ENCODE data around the gene ERBB4.
"Not testable (repeated sequence)": the region's sequence is repeated elsewhere in the genome, so short reads cannot be mapped to it uniquely, and the experiment has no call there.

DNA sequence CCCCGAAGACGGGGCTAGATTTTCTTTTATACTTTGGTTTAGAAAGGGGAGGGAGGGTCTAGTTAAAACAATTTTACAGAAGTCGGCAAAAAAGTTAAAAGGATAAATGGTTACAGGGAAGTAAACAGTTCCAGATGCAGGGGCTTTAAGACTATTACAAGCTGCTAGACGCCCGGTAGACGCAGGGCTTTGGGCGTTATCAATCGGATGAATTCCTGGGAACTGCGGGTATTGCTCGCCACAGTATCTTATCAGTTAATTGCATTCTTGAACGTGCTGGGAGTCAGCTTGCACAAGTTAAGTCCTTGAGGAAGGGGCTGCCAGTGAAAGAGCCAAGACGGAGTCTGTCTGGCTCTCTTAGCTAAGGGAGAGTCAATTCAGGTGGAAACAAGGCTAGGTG lies 946.6 kb downstream of the ERBB4 start:
- TF ChIP-seq POLR2A (IDR thresholded peaks at IDR 0.05), result not testable (repeated sequence)
- TF ChIP-seq, protein P1, sequence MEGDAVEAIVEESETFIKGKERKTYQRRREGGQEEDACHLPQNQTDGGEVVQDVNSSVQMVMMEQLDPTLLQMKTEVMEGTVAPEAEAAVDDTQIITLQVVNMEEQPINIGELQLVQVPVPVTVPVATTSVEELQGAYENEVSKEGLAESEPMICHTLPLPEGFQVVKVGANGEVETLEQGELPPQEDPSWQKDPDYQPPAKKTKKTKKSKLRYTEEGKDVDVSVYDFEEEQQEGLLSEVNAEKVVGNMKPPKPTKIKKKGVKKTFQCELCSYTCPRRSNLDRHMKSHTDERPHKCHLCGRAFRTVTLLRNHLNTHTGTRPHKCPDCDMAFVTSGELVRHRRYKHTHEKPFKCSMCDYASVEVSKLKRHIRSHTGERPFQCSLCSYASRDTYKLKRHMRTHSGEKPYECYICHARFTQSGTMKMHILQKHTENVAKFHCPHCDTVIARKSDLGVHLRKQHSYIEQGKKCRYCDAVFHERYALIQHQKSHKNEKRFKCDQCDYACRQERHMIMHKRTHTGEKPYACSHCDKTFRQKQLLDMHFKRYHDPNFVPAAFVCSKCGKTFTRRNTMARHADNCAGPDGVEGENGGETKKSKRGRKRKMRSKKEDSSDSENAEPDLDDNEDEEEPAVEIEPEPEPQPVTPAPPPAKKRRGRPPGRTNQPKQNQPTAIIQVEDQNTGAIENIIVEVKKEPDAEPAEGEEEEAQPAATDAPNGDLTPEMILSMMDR (IDR thresholded peaks at IDR 0.05), result not testable (repeated sequence)

Data from Peyer's patch (tissue), 4 donors.